Dedifferentiated amniotic fluid mesenchymal stem cell (primary cell): ENCODE results near the gene GALNT9.
A peak's percentile ranks its signal among the peaks of the same experiment; 100 is the strongest.
"Not testable (repeated sequence)": the region's sequence is repeated elsewhere in the genome, so short reads cannot be mapped to it uniquely, and the experiment has no call there.

Experiments
- DNase-seq: peaks from one replicate; pipeline ENCODE4 v3.0.0-alpha.2; 2016; ENCODE audit errors: extremely low spot score

The GALNT9 gene

GRCh38 chr12:132197581-132198354, 131.6 kb downstream of the GALNT9 start:
- no peak for DNase-seq

GRCh38 chr12:132196873-132197390, 132.5 kb downstream of the GALNT9 start:
- DNase-seq, result no peak

GRCh38 chr12:132196038-132196872, 133.1 kb downstream of the GALNT9 start:
- no peak for DNase-seq

GRCh38 chr12:132195242-132195641, 134.1 kb downstream of the GALNT9 start:
- not testable (repeated sequence) for DNase-seq

GRCh38 chr12:132194556-132194955, 134.8 kb downstream of the GALNT9 start:
- DNase-seq, result no peak

GRCh38 chr12:132194056-132194455, 135.3 kb downstream of the GALNT9 start:
- no peak for DNase-seq

- no peak for DNase-seq
Measured at GRCh38 chr12:132191715-132192553, 137.5 kb downstream of the GALNT9 start.

- no peak for DNase-seq
Measured at GRCh38 chr12:132190834-132191500, 138.4 kb downstream of the GALNT9 start.

- DNase-seq, result no peak
Measured at GRCh38 chr12:132190012-132190755, 139.2 kb downstream of the GALNT9 start.

- peak; percentile 55 for DNase-seq
Measured at GRCh38 chr12:132189378-132190011, 139.9 kb downstream of the GALNT9 start.

GRCh38 chr12:132188916-132189325, 140.5 kb downstream of the GALNT9 start:
- no peak for DNase-seq

GRCh38 chr12:132188451-132188901, 140.9 kb downstream of the GALNT9 start:
- no peak for DNase-seq

- no peak for DNase-seq
Measured at GRCh38 chr12:132187646-132188450, 141.5 kb downstream of the GALNT9 start.

GRCh38 chr12:132186857-132187620, 142.3 kb downstream of the GALNT9 start:
- no peak for DNase-seq

- no peak for DNase-seq
Measured at GRCh38 chr12:132186208-132186856, 143.1 kb downstream of the GALNT9 start.

- no peak for DNase-seq
Measured at GRCh38 chr12:132185705-132186104, 143.7 kb downstream of the GALNT9 start.

GRCh38 chr12:132182711-132183365, 146.6 kb downstream of the GALNT9 start:
- DNase-seq, result no peak
